Stomach (tissue), 4 donors: Measurements from ENCODE around the gene CARD11.

Experiments
- EP300 ChIP-seq: sonication (generic); formaldehyde crosslinking; IDR thresholded peaks from one replicate; pipeline ENCODE4 v1.6.1; 2017; ENCODE audit warnings: antibody characterized with exemption
- POLR2A ChIP-seq, 4 donors: fragments of 450-650 bp; IDR thresholded peaks; one replicate each; pipeline ENCODE4 v1.6.1; 2016; ENCODE audit warnings: antibody characterized with exemption in 4 of 4, control low read depth in 2 of 4, mild to moderate bottlenecking in 1 of 4, moderate library complexity in 1 of 4
- POLR2AphosphoS5 ChIP-seq, 3 donors: sonication (generic); formaldehyde crosslinking; IDR thresholded peaks; one replicate each; pipeline ENCODE4 v1.6.1; 2016; ENCODE audit warnings: antibody characterized with exemption in 3 of 3
- TF ChIP-seq, protein P1 (sequence below), 7 experiments: fragments of 450-650 bp in 4 of 7; fragments of 200-600 bp in 3 of 7; sonication (generic) in 3 of 7; IDR thresholded peaks; one replicate each; pipeline ENCODE4 v1.5.1; 2016 to 2019; ENCODE audit warnings: antibody characterized with exemption in 7 of 7, control low read depth in 2 of 7, mild to moderate bottlenecking in 1 of 7

DNA sequence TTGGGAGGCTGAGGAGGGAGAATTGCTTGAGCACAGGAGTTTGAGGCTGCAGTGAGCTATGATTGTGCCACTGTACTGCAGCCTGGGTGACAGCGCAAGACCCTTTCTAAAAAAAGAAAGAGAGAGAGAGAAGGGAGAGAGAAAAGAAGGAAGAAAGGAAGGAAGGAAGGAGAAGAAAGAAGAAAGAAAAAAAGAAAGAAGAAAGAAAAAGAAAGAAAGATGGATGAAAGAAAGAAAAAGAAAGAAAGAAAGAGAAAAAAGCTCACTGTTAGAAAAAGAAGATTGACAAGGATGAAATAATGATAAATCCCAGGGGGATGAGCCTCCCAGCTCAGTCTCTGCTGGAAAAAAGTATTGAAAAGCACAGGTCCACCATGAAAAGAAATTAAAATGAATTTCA lies 22.8 kb upstream of the CARD11 start:
- TF ChIP-seq, protein P1, sequence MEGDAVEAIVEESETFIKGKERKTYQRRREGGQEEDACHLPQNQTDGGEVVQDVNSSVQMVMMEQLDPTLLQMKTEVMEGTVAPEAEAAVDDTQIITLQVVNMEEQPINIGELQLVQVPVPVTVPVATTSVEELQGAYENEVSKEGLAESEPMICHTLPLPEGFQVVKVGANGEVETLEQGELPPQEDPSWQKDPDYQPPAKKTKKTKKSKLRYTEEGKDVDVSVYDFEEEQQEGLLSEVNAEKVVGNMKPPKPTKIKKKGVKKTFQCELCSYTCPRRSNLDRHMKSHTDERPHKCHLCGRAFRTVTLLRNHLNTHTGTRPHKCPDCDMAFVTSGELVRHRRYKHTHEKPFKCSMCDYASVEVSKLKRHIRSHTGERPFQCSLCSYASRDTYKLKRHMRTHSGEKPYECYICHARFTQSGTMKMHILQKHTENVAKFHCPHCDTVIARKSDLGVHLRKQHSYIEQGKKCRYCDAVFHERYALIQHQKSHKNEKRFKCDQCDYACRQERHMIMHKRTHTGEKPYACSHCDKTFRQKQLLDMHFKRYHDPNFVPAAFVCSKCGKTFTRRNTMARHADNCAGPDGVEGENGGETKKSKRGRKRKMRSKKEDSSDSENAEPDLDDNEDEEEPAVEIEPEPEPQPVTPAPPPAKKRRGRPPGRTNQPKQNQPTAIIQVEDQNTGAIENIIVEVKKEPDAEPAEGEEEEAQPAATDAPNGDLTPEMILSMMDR (IDR thresholded peaks at IDR 0.05), result no peak
- TF ChIP-seq POLR2A (IDR thresholded peaks at IDR 0.05) (no peak), EP300 (no peak), POLR2AphosphoS5 (IDR thresholded peaks at IDR 0.05) (no peak)
